Measurements from ENCODE around the gene SNX21.

Gene SNX21

GRCh38 chr20:45801851-45802250 lies 31.7 kb upstream of the SNX21 start:
- no peak for TF ChIP-seq CTCF (IDR thresholded peaks at IDR 0.05; ENCODE audit: low read depth, low read length)
- in situ Hi-C loops (cut with HindIII; ENCODE audit: low sequenced_read_pairs) = no loop called here
- DNase-seq (ENCODE audit: low read depth, low spot score) = no peak
- H3K4me3 ChIP-seq (ENCODE audit: low read depth, low read length) = no peak overlapping the region

- in situ Hi-C loops (cut with HindIII; ENCODE audit: low sequenced_read_pairs) = no loop called here
- H3K4me3 ChIP-seq (ENCODE audit: low read depth, low read length) = no peak overlapping the region
- DNase-seq (ENCODE audit: low read depth, low spot score) = no peak
- no peak for TF ChIP-seq CTCF (IDR thresholded peaks at IDR 0.05; ENCODE audit: low read depth, low read length)
Observed at GRCh38 chr20:45810191-45810970, 23.2 kb upstream of the SNX21 start.

GRCh38 chr20:45812157-45813005 lies 21.2 kb upstream of the SNX21 start, which contains the start of gene UBE2C:
Gene UBE2C (plus strand): TSS chr20:45812644. CDS start chr20:45812696, 52 bp downstream.
- in situ Hi-C loops (cut with HindIII; ENCODE audit: low sequenced_read_pairs) = no loop called here
- DNase-seq (ENCODE audit: low read depth, low spot score) = peak; percentile 100
- TF ChIP-seq CTCF (IDR thresholded peaks at IDR 0.05; ENCODE audit: low read depth, low read length) = no peak
- H3K4me3 ChIP-seq (ENCODE audit: low read depth, low read length) = peak within 1 kb of the TSS; percentile 83

GRCh38 chr20:45813006-45813340 lies 20.6 kb upstream of the SNX21 start:
- DNase-seq (ENCODE audit: low read depth, low spot score) = no peak
- in situ Hi-C loops (cut with HindIII; ENCODE audit: low sequenced_read_pairs) = no loop called here

GRCh38 chr20:45813489-45813888 lies 20.1 kb upstream of the SNX21 start:
- in situ Hi-C loops (cut with HindIII; ENCODE audit: low sequenced_read_pairs) = no loop called here
- H3K4me3 ChIP-seq (ENCODE audit: low read depth, low read length) = peak overlapping the region; percentile 83

More at GRCh38 chr20:45813006-45813340, 20.6 kb upstream of the SNX21 start:
- TF ChIP-seq CTCF (IDR thresholded peaks at IDR 0.05; ENCODE audit: low read depth, low read length) = no peak
- peak overlapping the region; percentile 83 for H3K4me3 ChIP-seq (ENCODE audit: low read depth, low read length)

More at GRCh38 chr20:45813489-45813888, 20.1 kb upstream of the SNX21 start:
- no peak for TF ChIP-seq CTCF (IDR thresholded peaks at IDR 0.05; ENCODE audit: low read depth, low read length)
- DNase-seq (ENCODE audit: low read depth, low spot score) = no peak
